NCI-H2029 (cell line): Measurements from ENCODE around the gene DDX51.
"Not testable (repeated sequence)": the region's sequence is repeated elsewhere in the genome, so short reads cannot be mapped to it uniquely, and the experiment has no call there.

ENCODE experiments used
- DNase-seq: peaks from one replicate; lab custom pipeline; 2025; lab: John Stamatoyannopoulos, UW

Gene DDX51

GRCh38 chr12:132116709-132117557 is 27.2 kb downstream of the DDX51 start:
- DNase-seq, result no peak

GRCh38 chr12:132115500-132115899 is 28.6 kb downstream of the DDX51 start:
- no peak for DNase-seq

- no peak for DNase-seq
Observed at GRCh38 chr12:132114667-132115066, 29.5 kb downstream of the DDX51 start.

GRCh38 chr12:132111654-132112304 is 32.3 kb downstream of the DDX51 start:
- no peak for DNase-seq

- no peak for DNase-seq
Observed at GRCh38 chr12:132110677-132111076, 33.4 kb downstream of the DDX51 start.

GRCh38 chr12:132109741-132110140 is 34.4 kb downstream of the DDX51 start:
- DNase-seq, result no peak

GRCh38 chr12:132108211-132108832 is 35.8 kb downstream of the DDX51 start:
- DNase-seq, result no peak

- no peak for DNase-seq
Observed at GRCh38 chr12:132106921-132107320, 37.2 kb downstream of the DDX51 start.

GRCh38 chr12:132105467-132105866 is 38.7 kb downstream of the DDX51 start:
- no peak for DNase-seq

GRCh38 chr12:132103542-132104308 is 40.4 kb downstream of the DDX51 start:
- DNase-seq, result no peak

- DNase-seq, result not testable (repeated sequence)
Observed at GRCh38 chr12:132103072-132103471, 41.0 kb downstream of the DDX51 start.

- DNase-seq, result no peak
Observed at GRCh38 chr12:132102297-132102696, 41.8 kb downstream of the DDX51 start.

GRCh38 chr12:132100306-132101065 is 43.6 kb downstream of the DDX51 start:
- no peak for DNase-seq

GRCh38 chr12:132099739-132100138 is 44.4 kb downstream of the DDX51 start:
- DNase-seq, result no peak

- DNase-seq, result no peak
Observed at GRCh38 chr12:132095520-132096409, 48.4 kb downstream of the DDX51 start.

GRCh38 chr12:132094269-132094891 is 49.7 kb downstream of the DDX51 start:
- DNase-seq, result no peak

GRCh38 chr12:132089407-132089910 is 54.7 kb downstream of the DDX51 start:
- DNase-seq, result no peak
